IPS DF 6.9 (cell line): Measurements from ENCODE around the gene VWA3A.
"Not testable (repeated sequence)": the region's sequence is repeated elsewhere in the genome, so short reads cannot be mapped to it uniquely, and the experiment has no call there.

Experiments
- DNase-seq: peaks from one replicate; pipeline ENCODE4 v3.0.0-alpha.2; 2013; ENCODE audit warnings: low read depth, low spot score
- H3K27ac ChIP-seq: one replicate; pipeline ENCODE4 v1.5.1; 2013; ENCODE audit warnings: low read length, control low read depth
- H3K27me3 ChIP-seq: 2 replicates; pipeline ENCODE4 v1.6.1; 2013; ENCODE audit warnings: mild to moderate bottlenecking, low read length; ENCODE audit not compliant: control insufficient read depth, insufficient read depth
- H3K36me3 ChIP-seq: 2 replicates; pipeline ENCODE4 v1.6.1; 2013; ENCODE audit warnings: low read length; ENCODE audit not compliant: control insufficient read depth, insufficient read depth
- H3K4me1 ChIP-seq: 2 replicates; pipeline ENCODE4 v1.6.1; 2013; ENCODE audit warnings: low read length; ENCODE audit not compliant: control insufficient read depth, insufficient read depth
- H3K4me3 ChIP-seq: 2 replicates; pipeline ENCODE4 v1.5.1; 2013; ENCODE audit warnings: mild to moderate bottlenecking, low read length
- H3K9me3 ChIP-seq: 2 replicates; pipeline ENCODE4 v1.6.1; 2013; ENCODE audit warnings: low read length, inconsistent platforms; ENCODE audit not compliant: control insufficient read depth, insufficient read depth
- WGBS: extraction: QIAGEN DNeasy Blood & Tissue Kit; methylation state at CpG from one replicate; pipeline ENCODE4 v1.1.7; 2013; ENCODE audit warnings: mixed read lengths, missing lambda C conversion rate; ENCODE audit not compliant: insufficient read length, insufficient coverage; 5-methylcytosine and 5-hydroxymethylcytosine counted together

Gene VWA3A

DNA sequence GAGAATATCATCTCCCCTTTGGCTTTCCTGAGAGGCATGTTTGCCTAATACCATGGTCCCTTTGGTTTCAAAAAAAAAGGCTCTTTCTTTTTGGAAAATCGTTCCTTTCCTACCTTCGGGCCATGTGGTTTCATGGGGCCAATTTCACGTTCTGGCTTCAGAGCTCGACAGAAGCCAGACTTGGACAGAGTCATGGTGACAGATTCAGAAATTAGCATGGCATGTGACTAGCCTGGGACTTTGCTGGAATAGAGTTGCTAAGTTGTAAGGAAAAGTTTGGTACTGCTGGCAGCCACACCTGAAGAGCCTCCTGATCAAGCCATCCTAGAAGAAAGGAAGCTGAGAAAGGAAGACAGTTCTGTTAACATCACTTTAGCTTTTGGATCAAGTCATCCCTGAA, 2.4 kb upstream of the VWA3A start:
- DNase-seq = no peak
- H3K27ac ChIP-seq = no peak overlapping the region
- H3K36me3 ChIP-seq = no peaks in the 10 kb centered on the region
- no CpG with 5 or more reads among the region's 4 CpGs for WGBS
- H3K9me3 ChIP-seq = no peaks in the 10 kb centered on the region
- H3K4me1 ChIP-seq = 0 out of 2 replicates have a peak, but pooled peaks cover 1% of the 10 kb centered on the region
- H3K27me3 ChIP-seq = peaks cover 2% of the 10 kb centered on the region; the same call in 1 of the 2 replicates
- no peak overlapping the region for H3K4me3 ChIP-seq

- Histone ChIP-seq H3K36me3 (no peaks in the 10 kb centered on the region), H3K4me1 (0 out of 2 replicates have a peak, but pooled peaks cover 1% of the 10 kb centered on the region), H3K27me3 (peaks cover 2% of the 10 kb centered on the region; the same call in 1 of the 2 replicates), H3K4me3 (no peak overlapping the region), H3K9me3 (no peaks in the 10 kb centered on the region), H3K27ac (no peak overlapping the region)
- no peak for DNase-seq
- WGBS = no CpG with 5 or more reads among the region's 3 CpGs
These were observed 620 bp upstream of the VWA3A start for GRCh38 chr16:22091721-22092120.

- Histone ChIP-seq H3K36me3 (no peaks in the 10 kb centered on the region), H3K9me3 (no peaks in the 10 kb centered on the region), H3K27me3 (peaks cover 2% of the 10 kb centered on the region; the same call in 1 of the 2 replicates), H3K4me1 (0 out of 2 replicates have a peak, but pooled peaks cover 1% of the 10 kb centered on the region), H3K4me3 (no peak overlapping the region), H3K27ac (no peak overlapping the region)
- WGBS = no CpG with 5 or more reads among the region's 3 CpGs
- DNase-seq = no peak
These were observed 990 bp downstream of the VWA3A start for GRCh38 chr16:22093331-22093730.

DNA sequence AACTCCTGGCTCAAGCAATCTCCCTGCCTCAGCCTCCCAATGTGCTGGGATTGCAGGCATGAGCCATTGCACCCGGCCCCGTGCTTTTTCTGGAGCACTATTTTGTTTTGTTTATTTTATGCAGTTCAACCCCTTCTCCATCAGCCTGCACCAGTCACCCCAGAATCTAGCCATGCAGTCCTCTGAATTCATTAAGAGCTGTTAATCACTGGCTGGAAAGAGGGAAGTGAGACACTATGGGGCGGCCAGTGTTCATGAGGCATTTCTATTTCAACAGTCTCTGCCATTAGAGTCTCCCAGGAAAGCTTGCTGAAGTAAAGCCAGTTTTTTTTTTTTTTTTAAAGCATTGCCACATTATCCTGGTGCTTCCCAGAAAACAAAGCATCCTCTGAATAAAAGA, 1.7 kb downstream of the VWA3A start:
- H3K36me3 ChIP-seq = no peaks in the 10 kb centered on the region
- no peak for DNase-seq
- peaks cover 2% of the 10 kb centered on the region; the same call in 1 of the 2 replicates for H3K27me3 ChIP-seq
- no peak overlapping the region for H3K4me3 ChIP-seq
- H3K4me1 ChIP-seq = 0 out of 2 replicates have a peak, but pooled peaks cover 2% of the 10 kb centered on the region
- no CpG with 5 or more reads among the region's 3 CpGs for WGBS
- no peak overlapping the region for H3K27ac ChIP-seq
- H3K9me3 ChIP-seq = no peaks in the 10 kb centered on the region

DNA sequence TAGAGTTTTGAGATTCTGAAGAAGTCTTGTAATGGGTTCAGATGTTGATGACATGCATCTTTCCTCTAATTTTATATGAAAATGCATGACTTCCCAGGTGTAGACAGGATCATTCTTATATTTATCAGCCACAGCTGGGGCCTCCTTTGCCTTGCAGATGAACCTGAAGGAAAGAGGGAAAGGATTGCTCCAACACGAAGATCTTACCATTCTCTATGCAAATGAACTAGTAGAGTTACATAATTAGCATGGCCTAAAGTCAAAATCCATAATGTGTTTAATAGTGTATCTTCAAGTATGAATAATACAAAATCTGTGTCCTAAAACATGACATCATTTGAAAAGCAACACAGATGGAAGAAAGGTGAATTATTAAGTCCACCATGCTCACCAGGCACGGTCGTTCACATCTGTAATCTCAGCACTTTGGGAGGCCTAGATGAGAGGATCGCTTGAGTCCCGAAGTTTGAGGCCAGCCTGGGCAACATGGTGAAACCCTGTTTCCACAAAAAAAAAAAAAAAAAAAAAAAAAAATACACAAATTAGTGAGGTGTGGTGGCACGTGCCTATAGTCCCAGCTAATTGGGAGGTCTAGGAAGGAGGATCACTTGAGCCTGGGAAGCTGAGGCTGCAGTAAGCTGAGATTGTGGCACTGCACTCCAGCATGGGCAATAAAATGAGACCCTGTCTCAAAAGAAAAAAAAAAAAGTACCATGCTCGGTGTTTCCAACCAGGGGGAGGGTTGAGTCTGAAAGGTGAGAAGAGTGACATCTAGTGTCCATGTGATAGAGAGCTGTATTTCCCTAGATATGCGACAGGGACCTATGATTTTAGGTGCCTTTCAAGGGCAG, 6.3 kb downstream of the VWA3A start:
- H3K27ac ChIP-seq = no peak overlapping the region
- H3K4me1 ChIP-seq = peaks cover 4% of the 10 kb centered on the region; the same call in 1 of the 2 replicates
- no peaks in the 10 kb centered on the region for H3K27me3 ChIP-seq
- DNase-seq = no peak
- WGBS = no CpG with 5 or more reads among the region's 8 CpGs
- H3K9me3 ChIP-seq = no peaks in the 10 kb centered on the region
- H3K36me3 ChIP-seq = no peaks in the 10 kb centered on the region
- no peak overlapping the region for H3K4me3 ChIP-seq

GRCh38 chr16:22099256-22099975, 7.1 kb downstream of the VWA3A start:
- Histone ChIP-seq H3K4me1 (peaks cover 4% of the 10 kb centered on the region; the same call in 1 of the 2 replicates), H3K9me3 (no peaks in the 10 kb centered on the region), H3K4me3 (no peak overlapping the region), H3K36me3 (no peaks in the 10 kb centered on the region), H3K27me3 (no peaks in the 10 kb centered on the region), H3K27ac (no peak overlapping the region)
- WGBS = no CpG with 5 or more reads among the region's 9 CpGs
- no peak for DNase-seq

DNA sequence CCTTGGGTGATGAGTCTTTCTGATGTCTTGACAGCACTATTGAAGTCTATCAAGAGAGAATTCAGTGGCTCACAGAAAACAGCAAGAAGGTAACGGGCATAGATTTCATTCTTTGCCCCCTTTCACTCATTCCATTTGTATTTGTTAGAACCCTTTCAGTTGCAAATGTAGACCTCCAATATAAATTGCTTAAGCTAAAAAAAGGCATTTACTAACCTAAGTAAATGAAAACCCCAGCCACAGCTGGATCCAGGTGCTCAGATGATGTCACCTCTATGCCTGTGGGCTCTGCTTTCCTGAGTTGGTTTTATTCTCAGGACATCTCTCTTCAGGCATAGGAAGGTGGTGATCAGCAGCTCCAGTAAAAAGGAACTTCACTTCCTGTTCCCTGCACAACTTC, 11.1 kb downstream of the VWA3A start:
- H3K27ac ChIP-seq = no peak overlapping the region
- H3K4me1 ChIP-seq = peaks cover 4% of the 10 kb centered on the region; the same call in 1 of the 2 replicates
- WGBS = no CpG with 5 or more reads among the region's 1 CpG
- no peaks in the 10 kb centered on the region for H3K36me3 ChIP-seq
- no peaks in the 10 kb centered on the region for H3K27me3 ChIP-seq
- H3K4me3 ChIP-seq = no peak overlapping the region
- H3K9me3 ChIP-seq = no peaks in the 10 kb centered on the region
- DNase-seq = no peak

GRCh38 chr16:22109258-22109898, 17.0 kb downstream of the VWA3A start:
- Histone ChIP-seq H3K4me1 (no peaks in the 10 kb centered on the region), H3K27ac (no peak overlapping the region), H3K9me3 (no peaks in the 10 kb centered on the region), H3K36me3 (no peaks in the 10 kb centered on the region), H3K4me3 (no peak overlapping the region), H3K27me3 (no peaks in the 10 kb centered on the region)
- no peak for DNase-seq
- no CpG with 5 or more reads among the region's 4 CpGs for WGBS

- WGBS = no CpG with 5 or more reads among the region's 5 CpGs
- H3K36me3 ChIP-seq, H3K4me3 ChIP-seq, H3K27ac ChIP-seq, H3K27me3 ChIP-seq, DNase-seq, H3K9me3 ChIP-seq, H3K4me1 ChIP-seq: not testable (repeated sequence)
These were observed 19.3 kb downstream of the VWA3A start for GRCh38 chr16:22111629-22112028.

DNA sequence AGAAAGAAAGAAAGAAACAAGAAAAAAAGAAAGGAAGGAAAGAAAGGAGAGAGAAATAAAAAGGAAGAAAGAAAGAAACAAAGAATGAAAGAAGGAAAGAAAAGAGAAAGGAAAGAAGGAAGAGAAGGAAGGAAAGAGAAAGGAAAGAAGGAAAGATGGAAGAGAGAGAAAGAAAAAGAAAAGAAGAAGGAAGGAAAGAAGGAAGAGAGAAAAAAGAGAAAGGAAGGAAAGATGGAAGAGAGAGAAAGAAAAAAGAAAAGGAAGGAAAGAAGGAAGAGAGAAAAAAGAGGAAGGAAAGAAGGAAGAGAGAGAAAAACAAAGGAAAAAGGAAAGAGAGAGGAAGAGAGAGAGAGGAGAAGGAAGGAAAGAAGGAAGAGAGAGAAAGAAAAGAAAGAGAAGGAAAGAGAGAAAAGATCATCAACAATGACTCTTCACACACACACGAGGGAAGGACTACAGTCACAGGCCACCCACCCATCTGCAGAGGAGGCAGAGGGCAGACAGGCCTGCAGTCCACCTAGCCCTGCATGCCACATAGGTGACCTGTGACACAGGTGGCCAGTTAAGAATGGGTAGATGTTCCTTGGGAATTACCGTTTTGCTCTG, 23.9 kb downstream of the VWA3A start:
- no peak for DNase-seq
- no CpG with 5 or more reads among the region's 2 CpGs for WGBS
- no peak overlapping the region for H3K4me3 ChIP-seq
- no peaks in the 10 kb centered on the region for H3K27me3 ChIP-seq
- H3K36me3 ChIP-seq = no peaks in the 10 kb centered on the region
- H3K9me3 ChIP-seq = no peaks in the 10 kb centered on the region
- H3K27ac ChIP-seq = no peak overlapping the region
- no peaks in the 10 kb centered on the region for H3K4me1 ChIP-seq
